Keratinocyte (primary cell): ENCODE results near the gene XPOT.

Experiments
- EZH2 ChIP-seq: IDR thresholded peaks from one replicate; pipeline ENCODE4 v1.6.1; 2012; ENCODE audit warnings: inconsistent platforms, mild to moderate bottlenecking, low read length, moderate library complexity
- TF ChIP-seq, protein P1 (sequence below), 3 experiments: IDR thresholded peaks in 1 of 3; conservative IDR thresholded peaks in 1 of 3; optimal IDR thresholded peaks in 1 of 3; 2 replicates in 2 of 3; 3 replicates in 1 of 3; pipeline versions ENCODE3 to v1.5.1; 2011; ENCODE audit warnings: low read length in 3 of 3, mild to moderate bottlenecking in 3 of 3, moderate library complexity in 2 of 3, control low read depth in 1 of 3, inconsistent platforms in 1 of 3; ENCODE audit not compliant: insufficient read depth in 2 of 3; ENCODE audit errors: extremely low read depth in 1 of 3

DNA sequence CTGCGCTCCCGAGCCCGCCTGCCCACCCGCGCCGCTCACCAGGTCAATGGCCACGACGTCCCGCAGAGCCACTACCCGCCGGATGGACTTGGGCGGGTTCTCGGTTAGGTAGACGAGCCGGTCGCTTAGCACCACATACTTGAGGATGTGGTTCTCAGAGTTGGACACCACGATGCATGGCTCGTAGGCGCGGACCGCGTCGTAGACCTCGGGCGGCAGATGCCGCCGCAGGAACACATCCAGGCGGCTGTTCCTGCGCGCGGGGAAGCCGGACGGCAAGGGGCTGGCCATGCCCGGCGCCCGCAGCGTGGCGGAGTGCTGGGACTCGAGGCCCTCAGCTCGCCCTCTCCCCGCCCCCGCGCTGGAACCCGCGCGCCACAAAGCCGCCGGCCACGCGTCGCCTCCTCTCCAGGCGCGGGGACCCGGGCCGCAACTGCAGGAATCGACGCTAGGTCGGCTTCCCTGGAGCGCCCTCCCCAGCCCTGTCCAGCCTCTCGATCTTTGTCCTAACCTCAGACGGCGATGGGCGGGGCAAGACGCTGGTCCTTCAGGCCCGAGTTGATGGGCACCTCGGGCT, 13.8 kb upstream of the XPOT start, which contains the start of gene C12orf56:
- TF ChIP-seq, protein P1, sequence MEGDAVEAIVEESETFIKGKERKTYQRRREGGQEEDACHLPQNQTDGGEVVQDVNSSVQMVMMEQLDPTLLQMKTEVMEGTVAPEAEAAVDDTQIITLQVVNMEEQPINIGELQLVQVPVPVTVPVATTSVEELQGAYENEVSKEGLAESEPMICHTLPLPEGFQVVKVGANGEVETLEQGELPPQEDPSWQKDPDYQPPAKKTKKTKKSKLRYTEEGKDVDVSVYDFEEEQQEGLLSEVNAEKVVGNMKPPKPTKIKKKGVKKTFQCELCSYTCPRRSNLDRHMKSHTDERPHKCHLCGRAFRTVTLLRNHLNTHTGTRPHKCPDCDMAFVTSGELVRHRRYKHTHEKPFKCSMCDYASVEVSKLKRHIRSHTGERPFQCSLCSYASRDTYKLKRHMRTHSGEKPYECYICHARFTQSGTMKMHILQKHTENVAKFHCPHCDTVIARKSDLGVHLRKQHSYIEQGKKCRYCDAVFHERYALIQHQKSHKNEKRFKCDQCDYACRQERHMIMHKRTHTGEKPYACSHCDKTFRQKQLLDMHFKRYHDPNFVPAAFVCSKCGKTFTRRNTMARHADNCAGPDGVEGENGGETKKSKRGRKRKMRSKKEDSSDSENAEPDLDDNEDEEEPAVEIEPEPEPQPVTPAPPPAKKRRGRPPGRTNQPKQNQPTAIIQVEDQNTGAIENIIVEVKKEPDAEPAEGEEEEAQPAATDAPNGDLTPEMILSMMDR (optimal IDR thresholded peaks at IDR 0.05 in 1 of 3, IDR thresholded peaks at IDR 0.05 in 1 of 3, conservative IDR thresholded peaks at IDR 0.05 in 1 of 3; ENCODE audit: extremely low read depth in 1 of 3, insufficient read depth in 2 of 3, low read length in 3 of 3), result no peak
- TF ChIP-seq EZH2, result no peak
